ENCODE results near the gene IPO7.
"Not testable (repeated sequence)": the region's sequence is repeated elsewhere in the genome, so short reads cannot be mapped to it uniquely, and the experiment has no call there.

The IPO7 gene

DNA sequence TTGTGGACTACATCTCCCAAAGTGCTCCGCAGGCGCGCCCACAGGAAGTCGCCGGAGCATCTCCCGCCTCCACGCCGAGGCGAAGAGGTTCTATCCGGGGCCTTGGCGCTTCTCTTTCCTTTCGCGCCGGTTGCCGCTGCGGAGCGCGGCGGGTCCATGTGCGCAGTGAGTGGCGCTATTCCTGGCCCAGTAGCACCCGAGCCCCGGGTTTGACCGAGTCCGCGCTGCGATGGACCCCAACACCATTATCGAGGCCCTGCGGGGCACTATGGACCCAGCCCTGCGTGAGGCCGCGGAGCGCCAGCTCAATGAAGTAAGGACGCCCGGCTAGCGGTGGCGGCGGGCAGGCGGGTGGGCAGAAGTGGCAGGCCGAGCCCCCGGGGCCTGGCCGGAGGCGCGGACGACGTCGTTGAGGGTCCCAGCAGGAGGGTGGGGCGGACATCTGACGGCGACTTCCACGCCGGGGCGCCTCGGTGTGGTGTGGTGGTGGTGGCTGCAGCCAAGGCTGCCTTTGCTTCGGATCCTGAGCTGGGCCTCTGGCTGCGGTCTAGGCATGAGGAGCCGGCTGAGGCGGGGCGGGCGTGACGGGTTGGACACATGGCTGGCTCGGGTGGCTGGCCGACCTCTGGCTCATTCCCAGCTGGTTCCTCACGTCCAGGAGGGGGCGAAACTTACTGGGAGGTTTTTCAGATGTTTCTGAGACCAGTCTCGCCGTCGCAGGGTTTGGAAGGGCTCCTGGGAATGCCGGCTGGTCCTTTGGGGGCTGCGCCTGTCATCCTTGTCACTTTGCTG is at the start of gene IPO7:
Gene IPO7 (plus strand): TSS at position 118 of the 792 bp plus-strand sequence. CDS start 112 bp downstream, at position 230.
- peak; percentile 91 for DNase-seq

DNA sequence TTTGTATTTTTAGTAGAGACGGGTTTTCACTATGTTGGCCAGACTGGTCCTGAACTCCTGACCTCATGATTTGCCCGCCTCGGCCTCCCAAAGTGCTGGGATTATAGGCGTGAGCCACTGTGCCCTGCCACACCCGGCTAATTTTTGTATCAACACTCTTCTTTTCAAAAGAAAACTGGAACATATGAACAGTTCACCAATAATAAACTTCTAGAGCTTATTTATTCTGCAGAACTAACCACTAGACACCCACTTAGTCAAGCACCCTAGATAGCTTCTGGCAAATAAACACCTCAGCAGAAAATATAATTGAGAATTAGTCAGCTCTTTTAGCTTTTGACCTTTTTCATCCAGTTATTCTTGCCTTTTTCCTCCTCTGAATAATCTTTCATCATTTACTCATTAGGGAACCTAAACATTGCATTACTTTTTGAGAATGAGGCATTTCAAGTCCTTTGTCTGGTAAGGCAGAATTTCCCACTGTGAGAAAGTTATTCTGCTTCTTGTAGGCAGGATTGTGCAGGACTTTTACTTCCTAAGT is 42.7 kb upstream of the IPO7 start:
- DNase-seq = no peak

DNA sequence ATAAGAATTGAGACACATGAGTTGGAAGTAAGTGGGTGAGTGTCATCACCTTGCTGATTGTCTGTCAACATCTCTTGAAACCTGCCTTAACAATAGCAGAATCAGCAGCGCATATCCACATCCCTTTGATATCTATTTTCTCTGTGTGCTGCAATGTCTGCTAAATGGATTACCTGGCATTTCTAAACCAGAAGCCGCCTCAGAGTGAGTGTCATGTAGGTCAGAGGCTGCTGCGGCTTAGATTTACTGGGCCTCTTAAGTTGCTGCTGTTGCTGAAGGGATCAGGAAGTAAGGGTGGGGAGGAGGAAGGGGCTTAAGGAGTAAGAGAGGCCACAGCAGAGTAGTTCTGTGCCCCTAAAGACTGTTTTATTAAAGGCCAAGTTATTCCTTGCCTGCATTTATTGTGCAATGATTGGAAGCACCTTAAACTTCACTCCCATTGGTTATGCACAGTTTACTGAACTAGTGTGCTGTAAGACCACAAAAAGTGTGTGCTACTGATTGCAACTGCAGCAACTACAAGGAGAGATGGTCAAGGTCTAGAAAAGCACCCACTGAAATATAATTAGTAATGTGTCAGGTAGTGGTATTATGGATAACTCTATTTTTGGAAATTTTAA is 40.3 kb upstream of the IPO7 start:
- DNase-seq = no peak

DNA sequence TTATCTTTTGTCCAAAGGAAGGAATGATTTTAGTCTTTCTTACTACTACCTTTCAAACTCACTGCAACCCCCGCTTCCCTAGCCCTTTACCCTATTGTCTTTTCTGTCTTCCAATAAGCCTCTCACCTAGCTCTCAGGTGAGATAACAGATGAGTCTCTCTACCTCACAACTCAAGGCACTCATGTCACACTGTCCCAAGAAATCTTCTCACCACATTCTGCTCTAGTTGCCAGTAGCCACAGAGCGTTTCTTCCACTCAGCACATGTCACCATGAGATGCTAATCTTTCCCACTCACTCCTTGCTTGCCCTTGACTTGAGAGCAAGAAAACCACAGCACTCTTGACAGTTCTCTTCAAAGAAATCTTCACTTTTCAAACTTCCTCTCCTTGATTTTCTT is 37.4 kb upstream of the IPO7 start:
- DNase-seq = no peak

GRCh38 chr11:9347779-9348178 is 36.7 kb upstream of the IPO7 start:
- not testable (repeated sequence) for DNase-seq

GRCh38 chr11:9351321-9351881 is 33.1 kb upstream of the IPO7 start:
- DNase-seq = no peak

DNA sequence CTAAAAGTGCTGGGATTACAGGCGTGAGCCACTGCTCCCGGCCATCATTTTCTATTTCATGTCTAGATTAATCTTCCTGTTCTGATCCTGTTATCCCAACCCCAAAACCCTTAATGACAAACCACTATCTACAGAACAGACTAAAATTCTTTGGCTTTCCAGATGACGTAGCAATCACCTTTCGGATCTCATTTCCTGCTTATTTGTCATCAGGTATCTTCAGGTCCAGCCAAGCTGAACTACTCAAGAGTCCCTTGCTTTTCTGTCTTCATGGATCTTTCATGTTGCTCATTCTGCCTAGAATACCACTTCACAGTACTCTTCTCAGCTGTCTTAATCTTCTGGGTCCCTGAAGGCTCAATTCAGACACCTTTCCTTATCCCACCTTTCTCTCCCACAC is 27.4 kb upstream of the IPO7 start:
- DNase-seq = no peak

GRCh38 chr11:9360862-9361622 is 23.4 kb upstream of the IPO7 start:
- DNase-seq = not testable (repeated sequence)

- no peak for DNase-seq
Measured at GRCh38 chr11:9362393-9362863, 22.0 kb upstream of the IPO7 start.

DNA sequence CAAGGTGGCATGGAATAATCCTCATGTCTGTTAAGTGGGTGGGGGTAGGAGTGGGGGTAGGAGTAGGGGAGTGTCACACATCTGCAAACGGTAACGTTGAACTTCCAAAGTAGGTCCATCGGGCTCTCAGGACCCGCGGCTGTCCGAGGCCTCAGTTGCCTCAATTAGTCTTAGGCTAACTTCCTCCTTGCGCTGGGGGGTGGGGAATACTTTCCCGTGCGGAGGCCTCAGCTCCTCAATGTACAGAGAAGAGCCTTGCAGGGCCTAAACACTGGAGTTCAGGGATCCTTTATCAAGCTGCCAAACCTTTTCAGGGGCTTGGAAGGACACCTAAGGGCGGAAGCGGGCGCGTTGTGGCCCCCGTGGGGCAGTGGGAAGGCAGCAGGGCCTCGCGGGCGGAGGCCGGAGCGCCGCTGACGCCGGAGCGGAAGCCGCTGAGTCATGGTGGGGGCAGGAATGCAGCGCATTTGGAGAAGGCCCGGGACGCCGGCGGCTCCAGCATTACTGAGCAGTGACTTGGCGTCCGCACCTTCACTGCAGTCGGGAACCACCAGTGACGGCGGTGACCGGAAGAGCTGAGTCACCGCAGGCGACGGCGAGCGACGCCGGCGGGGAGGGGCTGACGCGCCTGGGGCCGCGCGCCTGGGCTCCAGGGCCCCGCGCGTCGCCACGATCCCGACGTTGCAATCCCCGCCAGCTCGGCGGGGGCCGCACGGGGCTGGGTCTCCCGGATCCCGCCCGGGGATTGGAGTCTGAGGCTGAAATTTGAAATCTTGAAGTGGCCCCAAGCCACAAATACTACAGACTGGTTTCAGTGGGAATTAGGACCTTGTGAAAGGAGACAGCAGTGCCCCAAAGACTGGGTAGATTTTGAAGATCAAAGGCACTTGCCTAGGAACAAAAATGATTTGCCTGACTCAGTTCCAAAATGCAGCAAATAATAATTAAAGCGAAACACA is 20.2 kb upstream of the IPO7 start:
- peak; percentile 89 to 94 for DNase-seq

GRCh38 chr11:9367551-9367950 is 16.9 kb upstream of the IPO7 start:
- no peak for DNase-seq

GRCh38 chr11:9377036-9377435 is 7.4 kb upstream of the IPO7 start:
- no peak for DNase-seq

- no peak for DNase-seq
Measured at GRCh38 chr11:9379041-9379440, 5.4 kb upstream of the IPO7 start.

DNA sequence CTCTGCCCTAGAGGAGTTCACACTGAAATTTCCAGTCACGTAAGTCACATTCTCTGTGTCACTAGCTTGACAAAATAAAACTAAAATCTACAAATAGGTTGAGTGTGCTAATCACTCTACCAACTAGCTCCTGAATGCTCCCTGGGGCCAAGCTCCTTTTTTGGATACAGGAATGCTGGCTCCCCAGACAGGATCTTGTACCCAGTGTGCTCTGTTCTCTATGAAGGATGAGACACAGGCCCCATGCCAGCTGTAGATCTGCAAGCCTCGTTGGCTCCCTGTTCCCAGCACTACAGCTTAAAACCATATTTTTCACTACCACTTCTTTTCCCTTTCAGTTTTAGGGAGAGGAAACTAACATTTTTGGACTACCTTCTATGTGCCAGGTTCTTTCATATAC is 3.7 kb upstream of the IPO7 start:
- no peak for DNase-seq

DNA sequence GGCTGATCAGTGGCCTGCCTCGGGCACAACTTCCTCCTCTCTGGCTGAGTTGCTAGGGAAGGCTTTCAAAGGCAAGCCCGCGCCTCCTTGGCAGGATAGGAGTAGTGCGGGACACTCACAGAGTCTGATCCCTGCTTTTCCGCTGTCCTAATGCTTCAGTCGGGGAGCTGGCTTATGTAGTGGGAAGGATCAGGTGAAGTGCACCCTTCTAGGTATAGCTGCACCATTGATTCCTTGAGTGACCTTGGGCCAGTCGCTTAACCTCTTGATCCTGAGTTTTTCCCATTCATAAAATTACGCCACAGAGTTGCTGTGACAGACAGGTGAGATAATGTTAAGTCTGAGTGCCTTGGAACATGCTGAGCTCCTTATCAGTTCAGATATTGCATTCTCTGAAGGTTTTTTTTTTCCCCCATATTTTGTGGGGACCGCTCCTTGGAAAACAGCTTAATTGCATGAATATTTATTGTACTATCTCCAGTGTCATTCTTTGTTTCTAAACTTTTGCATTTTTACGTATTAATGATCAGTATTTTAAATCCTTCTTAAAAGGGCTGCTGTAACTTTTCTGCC is 961 bp downstream of the IPO7 start:
- DNase-seq = peak; percentile 59 to 73

DNA sequence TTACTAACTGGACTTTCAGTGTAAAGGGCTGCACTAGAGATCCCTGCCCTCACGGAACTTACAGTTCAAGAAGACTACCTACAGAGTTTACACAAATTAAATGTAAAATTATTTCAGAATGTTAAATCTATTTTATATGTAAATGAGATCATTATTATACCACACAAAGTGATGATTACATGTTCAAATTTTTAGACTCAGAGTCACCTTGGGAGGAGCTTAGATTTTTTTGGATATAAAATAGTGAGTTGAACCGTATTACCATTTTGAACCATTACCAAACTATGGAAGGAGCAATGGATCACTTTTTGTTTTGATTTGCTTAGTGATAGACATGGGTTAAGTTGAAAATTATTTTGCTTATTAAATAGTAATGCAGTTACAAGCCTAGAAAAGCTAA is 1.6 kb downstream of the IPO7 start:
- no peak for DNase-seq

DNA sequence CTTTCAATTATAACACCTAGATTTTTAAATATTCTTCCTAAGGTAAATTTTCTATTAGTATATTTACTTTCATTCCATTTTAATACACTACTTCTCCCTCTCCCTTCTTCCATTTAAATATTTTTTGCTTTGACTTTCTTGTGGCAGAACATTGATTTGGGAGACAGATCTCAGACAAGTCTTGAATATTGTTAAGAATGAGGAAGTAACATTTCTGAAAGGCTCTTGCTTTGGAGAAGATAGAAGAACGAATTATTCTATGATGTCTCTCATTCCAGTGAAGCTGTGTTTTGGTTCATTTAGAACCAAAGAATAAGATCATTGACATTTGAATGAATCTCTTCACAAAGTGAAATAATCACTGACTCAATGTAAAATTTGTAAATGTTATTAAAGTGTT is 2.4 kb downstream of the IPO7 start:
- peak; percentile 42 to 61 for DNase-seq

- no peak for DNase-seq
Measured at GRCh38 chr11:9396310-9396709, 11.9 kb downstream of the IPO7 start.

GRCh38 chr11:9396752-9397151 is 12.3 kb downstream of the IPO7 start:
- no peak for DNase-seq

DNA sequence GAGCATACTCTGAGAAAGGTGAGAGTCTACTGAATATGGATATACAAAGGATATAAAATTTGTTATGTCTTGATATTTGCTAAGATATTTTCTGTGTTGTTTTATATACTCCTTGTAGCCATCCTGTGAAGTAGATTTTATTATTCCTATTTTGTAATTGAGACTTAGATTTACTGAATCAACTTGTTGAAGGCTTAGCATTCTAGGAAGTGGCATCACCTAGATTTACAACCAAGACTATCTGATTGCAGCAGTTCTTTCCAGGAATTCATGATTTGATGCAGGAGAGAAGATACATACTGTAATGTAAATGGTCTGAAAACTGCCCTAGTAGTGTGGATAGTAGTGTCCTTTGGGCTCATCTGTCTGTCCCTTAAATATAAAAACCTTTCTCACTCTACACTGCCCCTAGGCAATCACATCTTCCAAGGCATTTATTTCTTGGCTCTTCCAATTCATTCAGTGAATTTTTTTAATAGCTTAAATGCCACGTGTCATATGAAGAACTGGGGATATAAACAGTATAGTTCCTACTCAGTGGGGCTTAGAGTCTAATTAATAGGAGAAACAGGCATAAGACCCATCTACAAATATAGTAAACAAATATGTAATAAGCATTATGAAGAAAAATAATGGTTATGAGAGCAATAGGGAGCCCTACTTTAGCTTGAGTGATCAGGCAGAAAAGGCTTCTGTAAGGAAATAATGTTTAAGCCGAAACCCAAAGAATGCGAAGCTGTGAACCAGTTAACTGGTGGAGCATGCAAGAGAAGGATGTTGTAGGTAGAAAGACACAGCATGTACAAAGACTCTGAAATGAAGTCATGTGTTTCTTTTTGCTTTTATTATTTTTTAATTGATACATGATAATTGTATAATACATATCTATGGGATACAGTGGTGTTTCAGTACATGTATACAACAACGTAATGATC is 13.6 kb downstream of the IPO7 start:
- no peak for DNase-seq
